ENCODE measurements around the gene CARD10. TPM values are rescaled to one million over a fixed set of nuclear protein-coding genes. Genes with fewer than 3 reads are reported as not detected.

The CARD10 gene
- total and polyA plus RNA-seq, 2 of the 13 experiments (the other 11 are each of a cell fraction or from before 2014, with no cell fraction given), result 35.2 to 55.8 TPM

GRCh38 chr22:37501610-37502341 is 17.4 kb downstream of the CARD10 start (continued):
- peak; percentile 84 for TF ChIP-seq NR2C2 (CRISPR knock-in tag; IDR thresholded peaks at IDR 0.05; ENCODE audit: borderline replicate concordance)
- peak; percentile 95 for TF ChIP-seq ARID4A (CRISPR knock-in tag; IDR thresholded peaks at IDR 0.05; ENCODE audit: borderline replicate concordance)
- 0 out of 2 replicates have a peak, but pooled peaks have one; percentile 82 for TF ChIP-seq STAT5B (CRISPR knock-in tag; IDR thresholded peaks at IDR 0.05)
- TF ChIP-seq ZNF263 (CRISPR knock-in tag; IDR thresholded peaks at IDR 0.05), result peak; percentile 77
- 0 out of 2 replicates have a peak, but pooled peaks have one; percentile 44 for TF ChIP-seq ZNF577 (CRISPR knock-in tag; IDR thresholded peaks at IDR 0.05; ENCODE audit: borderline replicate concordance, low read depth)
- TF ChIP-seq ZMAT3 (CRISPR knock-in tag; conservative IDR thresholded peaks at IDR 0.05), result peak; percentile 88
- peak; percentile 84; the same call in 1 of the 2 replicates for TF ChIP-seq NFKBIZ (CRISPR knock-in tag; IDR thresholded peaks at IDR 0.05)
- TF ChIP-seq ZNF274 (CRISPR knock-in tag; IDR thresholded peaks at IDR 0.05), result peak; percentile 90
- no peak; the same call in 1 of the 2 replicates for TF ChIP-seq ZFP82 (CRISPR knock-in tag; IDR thresholded peaks at IDR 0.05; ENCODE audit: borderline replicate concordance)
- no peak for TF ChIP-seq SRF (IDR thresholded peaks at IDR 0.05; ENCODE audit: low read depth, low read length)
- peak; percentile 99 for TF ChIP-seq SALL1 (CRISPR knock-in tag; IDR thresholded peaks at IDR 0.05)
- no peak for TF ChIP-seq RBM39 (IDR thresholded peaks at IDR 0.05; ENCODE audit: low read depth, low read length, poor library complexity, severe bottlenecking)
- TF ChIP-seq ZBTB40 (IDR thresholded peaks at IDR 0.05), result no peak
- TF ChIP-seq ZBTB40 (CRISPR knock-in tag; IDR thresholded peaks at IDR 0.05), result peak; percentile 93

All from HepG2 (cell line).